ENCODE data around the gene CD109. TPM values are rescaled to one million over a fixed set of nuclear protein-coding genes. Genes with fewer than 3 reads are reported as not detected.

CD109 gene
- total and polyA plus RNA-seq, 2 of the 4 experiments (the other 2 are of a cell fraction), result 3.6 to 5.0 TPM

GRCh38 chr6:73798592-73798991 is 102.6 kb downstream of the CD109 start (continued):
- peak; percentile 39; the same call in 1 of the 2 replicates for TF ChIP-seq NFE2L2 (IDR thresholded peaks at IDR 0.05; ENCODE audit: low read depth, low read length)

DNA sequence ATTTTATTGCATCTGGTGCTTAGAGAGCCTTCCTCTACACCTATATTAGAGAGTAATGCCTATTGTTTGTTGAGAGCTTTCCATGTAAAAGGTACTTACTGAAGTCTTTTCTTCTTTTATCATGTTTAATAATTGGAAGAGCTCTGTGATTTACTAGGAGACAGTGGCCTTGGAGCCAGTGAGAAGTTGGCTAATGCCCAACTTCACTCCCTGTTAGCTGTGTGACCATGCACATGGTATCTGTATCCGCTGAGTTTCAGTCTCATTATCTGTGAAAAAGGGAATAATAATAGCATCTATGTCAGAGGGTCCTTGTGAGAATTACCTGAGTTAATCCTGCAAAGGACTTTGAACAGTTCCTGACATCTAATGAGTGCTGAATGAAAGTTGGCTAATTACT is 105.0 kb downstream of the CD109 start:
- Histone ChIP-seq H3K79me1 (ENCODE audit: low read depth in 1 of 2, low read length in 2 of 2) (no peaks in the 10 kb centered on the region; a peak in 1 of 4 replicates), H3K4ac (ENCODE audit: low read depth, low read length) (0 out of 2 replicates have a peak overlapping the region, but pooled peaks have one; percentile 70), H2BK15ac (ENCODE audit: low read depth, low read length) (0 out of 3 replicates have a peak overlapping the region, but pooled peaks have one; percentile 34), H4K20me1 (ENCODE audit: insufficient read depth, low read length) (no peaks in the 10 kb centered on the region), H3K9ac (ENCODE audit: low read depth, low read length) (no peak overlapping the region), H3K4me1 (ENCODE audit: control insufficient read depth, insufficient read depth, low read length) (peaks cover 20% of the 10 kb centered on the region), H2AFZ (replicated peaks; ENCODE audit: low read length, poor library complexity) (no peak overlapping the region), H3K36me3 (ENCODE audit: control insufficient read depth, insufficient read depth, low read length) (no peaks in the 10 kb centered on the region), H3K4me2 (ENCODE audit: low read depth, low read length) (no peak overlapping the region), H3K18ac (ENCODE audit: low read depth, low read length) (peak overlapping the region; percentile 5; the same call in 1 of the 2 replicates), H2BK5ac (ENCODE audit: low read depth, low read length, poor library complexity, severe bottlenecking) (peak overlapping the region; percentile 4), H3K4me3 (ENCODE audit: insufficient read depth, low read depth, low read length) (no peak overlapping the region), H4K91ac (ENCODE audit: insufficient read depth, low read depth, low read length) (no peak overlapping the region), H3K9me3 (ENCODE audit: control insufficient read depth, insufficient read depth, low read length) (no peaks in the 10 kb centered on the region), H2AK5ac (ENCODE audit: low read depth, low read length) (no peak overlapping the region; the same call in 1 of the 2 replicates), H3K27ac (ENCODE audit: insufficient read depth, low read length) (no peak overlapping the region), H4K5ac (ENCODE audit: low read depth, low read length) (no peak overlapping the region), H2BK120ac (ENCODE audit: low read depth, low read length) (peak overlapping the region; percentile 60; the same call in 1 of the 2 replicates), H3K56ac (ENCODE audit: extremely low read depth, insufficient read depth, low read length) (no peak overlapping the region), H3K23ac (ENCODE audit: low read depth, low read length) (no peak overlapping the region), H3K9me1 (ENCODE audit: insufficient read depth, low read length) (peaks cover 10% of the 10 kb centered on the region), H2BK20ac (ENCODE audit: low read depth, low read length) (peak overlapping the region; percentile 20; the same call in 1 of the 2 replicates), H3K14ac (replicated peaks; ENCODE audit: low read depth, low read length) (no peak overlapping the region), H4K8ac (ENCODE audit: low read depth in 2 of 2, low read length in 2 of 2) (no peak overlapping the region), H3K27me3 (ENCODE audit: control insufficient read depth, insufficient read depth, low read length) (no peaks in the 10 kb centered on the region), H2AK9ac (replicated peaks; ENCODE audit: low read depth, low read length, poor library complexity) (no peak overlapping the region)
- BruUV-seq (replicated peaks), result no TSS peak
- no CpG with 5 or more reads among the region's 1 CpG for WGBS, 2 experiments (ENCODE audit: extremely low coverage in 2 of 2, insufficient read length in 1 of 2)
- DNase-seq (no peak), ATAC-seq (ENCODE audit: low read depth) (no peak)
- in situ Hi-C loops (cut with MboI; ENCODE audit: low sequenced_read_pairs), result no loop called here
- intact Hi-C loops (cut with micrococcal nuclease), result loop anchor here (5.0 kb wide), 1 partner anchor 1406 kb away; the partner anchor contains the start of gene COL12A1
- CTCF ChIA-PET, result no interaction called here
- dilution Hi-C loops (cut with HindIII; ENCODE audit: low sequenced_read_pairs, unreplicated experiment), result no loop called here
- POLR2A ChIA-PET (ENCODE audit: unreplicated experiment), result no interaction called here
- TF ChIP-seq MAFK (IDR thresholded peaks at IDR 0.05; ENCODE audit: low read depth, low read length) (no peak), MAZ (IDR thresholded peaks at IDR 0.05; ENCODE audit: borderline replicate concordance, low read depth, low read length) (no peak), RAD21 (IDR thresholded peaks at IDR 0.05; ENCODE audit: low read length) (no peak), CHD1 (IDR thresholded peaks at IDR 0.05; ENCODE audit: low read depth, low read length) (no peak), POLR2A (IDR thresholded peaks at IDR 0.05; ENCODE audit: low read depth, low read length) (no peak), RCOR1 (IDR thresholded peaks at IDR 0.05; ENCODE audit: insufficient replicate concordance, low read length) (no peak), SMC3 (IDR thresholded peaks at IDR 0.05; ENCODE audit: low read depth, low read length) (no peak), RFX5 (IDR thresholded peaks at IDR 0.05; ENCODE audit: low read depth, low read length) (no peak), NFE2L2 (IDR thresholded peaks at IDR 0.05; ENCODE audit: low read depth, low read length) (no peak), BHLHE40 (IDR thresholded peaks at IDR 0.05; ENCODE audit: low read depth, low read length) (no peak), MXI1 (IDR thresholded peaks at IDR 0.05; ENCODE audit: borderline replicate concordance, low read depth, low read length) (no peak), FOS (IDR thresholded peaks at IDR 0.05; ENCODE audit: low read depth, low read length) (no peak), CEBPB (IDR thresholded peaks at IDR 0.05; ENCODE audit: low read depth, low read length) (no peak), CTCF (conservative IDR thresholded peaks at IDR 0.05; ENCODE audit: low read depth, low read length) (no peak), USF2 (IDR thresholded peaks at IDR 0.05; ENCODE audit: low read depth, low read length) (no peak)

All from IMR-90 (cell line).